ENCODE results near the gene ATP1A3.

ATP1A3 gene

GRCh38 chr19:41935760-41936415, 58.1 kb downstream of the ATP1A3 start:
- Histone ChIP-seq H3K9ac (ENCODE audit: insufficient read length, low read depth) (no peak overlapping the region), H3K9me3 (ENCODE audit: insufficient read depth, low read length) (no peaks in the 10 kb centered on the region), H3K4me3 (ENCODE audit: insufficient read length, low read depth) (no peak overlapping the region), H3K27me3 (ENCODE audit: insufficient read depth, insufficient read length) (peaks cover 60% of the 10 kb centered on the region), H3K4me1 (ENCODE audit: insufficient read depth, insufficient read length) (peaks cover 9% of the 10 kb centered on the region), H3K36me3 (ENCODE audit: insufficient read depth, insufficient read length, low read length) (no peaks in the 10 kb centered on the region)
- TF ChIP-seq SUZ12 (IDR thresholded peaks at IDR 0.05; ENCODE audit: extremely low read depth, insufficient read depth, insufficient read length) (no peak), YY1 (IDR thresholded peaks at IDR 0.05; ENCODE audit: insufficient read depth, insufficient read length) (no peak), ZNF274 (IDR thresholded peaks at IDR 0.05; ENCODE audit: low read depth, low read length) (no peak)
- DNase-seq (ENCODE audit: low read depth, low spot score): no peak

- no peaks in the 10 kb centered on the region for H3K36me3 ChIP-seq (ENCODE audit: insufficient read depth, insufficient read length, low read length)
- no peak overlapping the region for H3K4me3 ChIP-seq (ENCODE audit: insufficient read length, low read depth)
- no peak overlapping the region for H3K9ac ChIP-seq (ENCODE audit: insufficient read length, low read depth)
- no peaks in the 10 kb centered on the region for H3K9me3 ChIP-seq (ENCODE audit: insufficient read depth, low read length)
- peaks cover 9% of the 10 kb centered on the region for H3K4me1 ChIP-seq (ENCODE audit: insufficient read depth, insufficient read length)
- H3K27me3 ChIP-seq (ENCODE audit: insufficient read depth, insufficient read length): peaks cover 64% of the 10 kb centered on the region
- peak; percentile 46 for DNase-seq (ENCODE audit: low read depth, low spot score)
- TF ChIP-seq ZNF274 (IDR thresholded peaks at IDR 0.05; ENCODE audit: low read depth, low read length): no peak
- TF ChIP-seq SUZ12 (IDR thresholded peaks at IDR 0.05; ENCODE audit: extremely low read depth, insufficient read depth, insufficient read length): no peak
- TF ChIP-seq YY1 (IDR thresholded peaks at IDR 0.05; ENCODE audit: insufficient read depth, insufficient read length): no peak
Observed at GRCh38 chr19:41934849-41935374, 59.1 kb downstream of the ATP1A3 start.

DNA sequence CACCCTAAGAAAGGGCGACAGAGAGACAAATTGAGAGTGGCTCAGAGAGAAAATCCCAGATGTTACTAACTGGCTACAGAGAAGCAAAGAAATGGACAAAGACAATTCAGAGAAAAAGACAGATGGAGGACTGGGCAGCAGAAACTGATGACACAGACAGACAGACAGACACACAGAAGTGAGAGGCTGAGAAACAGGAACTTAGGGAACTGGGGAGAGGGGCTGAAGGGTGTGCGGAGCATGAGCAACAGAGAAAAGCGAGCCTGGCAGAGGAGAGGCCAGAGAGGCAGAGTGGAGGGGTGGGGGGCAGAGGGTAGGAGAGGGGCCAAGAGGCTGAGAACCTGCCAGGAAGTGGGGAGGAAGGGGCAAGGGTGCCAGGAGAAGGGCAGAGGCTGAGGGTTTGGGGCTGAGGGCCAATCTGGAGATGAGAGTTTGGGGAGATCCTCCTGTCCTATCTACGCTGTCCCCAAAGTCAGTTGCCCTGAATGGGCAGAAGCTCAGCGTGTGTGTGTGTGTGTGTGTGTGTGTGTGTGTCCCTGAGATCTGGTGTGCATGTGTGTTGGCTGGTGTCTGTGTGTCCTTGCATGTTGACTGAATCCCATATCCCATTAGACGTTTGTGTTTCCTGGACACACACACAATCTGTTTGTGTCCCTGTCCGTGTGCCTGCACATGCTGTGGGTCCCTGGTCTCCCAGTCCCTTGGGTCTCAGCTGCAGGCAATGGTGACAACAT, 60.2 kb downstream of the ATP1A3 start:
- no peak for TF ChIP-seq SUZ12 (IDR thresholded peaks at IDR 0.05; ENCODE audit: extremely low read depth, insufficient read depth, insufficient read length)
- no peak for TF ChIP-seq YY1 (IDR thresholded peaks at IDR 0.05; ENCODE audit: insufficient read depth, insufficient read length)
- no peak for TF ChIP-seq ZNF274 (IDR thresholded peaks at IDR 0.05; ENCODE audit: low read depth, low read length)
- peak overlapping the region; percentile 22 for H3K9ac ChIP-seq (ENCODE audit: insufficient read length, low read depth)

DNA sequence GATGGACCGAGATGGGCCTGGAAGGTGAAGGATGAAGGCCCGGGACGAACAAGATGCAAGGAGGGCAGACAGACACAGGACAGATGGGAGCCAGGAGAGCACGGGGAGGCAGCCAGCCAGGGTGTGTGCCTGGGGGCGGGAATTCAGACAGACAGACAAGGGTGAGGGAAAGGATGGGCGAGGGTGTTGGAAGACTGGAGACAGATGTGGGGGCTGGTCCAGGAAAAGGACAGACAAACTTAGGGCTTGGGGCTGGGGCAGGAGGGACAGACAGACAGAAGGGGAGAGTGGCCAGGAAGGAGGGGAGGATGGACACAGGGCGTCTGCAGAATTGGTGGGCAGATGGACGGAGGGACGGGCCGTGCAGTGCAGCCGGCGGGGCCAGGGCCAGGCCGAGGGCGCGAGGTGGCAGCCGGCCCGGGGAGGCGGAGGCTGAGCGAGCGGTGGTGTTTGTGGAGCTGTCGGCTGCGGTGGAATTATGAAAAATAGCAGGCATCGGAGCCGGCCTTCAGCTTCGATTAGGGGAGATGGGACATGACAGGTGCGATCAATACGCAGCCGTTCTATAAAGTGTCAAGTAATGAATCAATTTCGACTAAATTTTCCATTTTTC, 61.2 kb downstream of the ATP1A3 start:
- H3K9ac ChIP-seq (ENCODE audit: insufficient read length, low read depth): no peak overlapping the region
- H3K4me3 ChIP-seq (ENCODE audit: insufficient read length, low read depth): no peak overlapping the region
- H3K27me3 ChIP-seq (ENCODE audit: insufficient read depth, insufficient read length): peaks cover 83% of the 10 kb centered on the region
- DNase-seq (ENCODE audit: low read depth, low spot score): no peak
- TF ChIP-seq YY1 (IDR thresholded peaks at IDR 0.05; ENCODE audit: insufficient read depth, insufficient read length) (no peak), SUZ12 (IDR thresholded peaks at IDR 0.05; ENCODE audit: extremely low read depth, insufficient read depth, insufficient read length) (no peak), ZNF274 (IDR thresholded peaks at IDR 0.05; ENCODE audit: low read depth, low read length) (no peak)
- peaks cover 15% of the 10 kb centered on the region for H3K4me1 ChIP-seq (ENCODE audit: insufficient read depth, insufficient read length)
- H3K9me3 ChIP-seq (ENCODE audit: insufficient read depth, low read length): no peaks in the 10 kb centered on the region
- no peaks in the 10 kb centered on the region for H3K36me3 ChIP-seq (ENCODE audit: insufficient read depth, insufficient read length, low read length)

More for the DNA sequence above, 60.2 kb downstream of the ATP1A3 start:
- Histone ChIP-seq H3K4me1 (ENCODE audit: insufficient read depth, insufficient read length) (peaks cover 13% of the 10 kb centered on the region), H3K4me3 (ENCODE audit: insufficient read length, low read depth) (no peak overlapping the region), H3K9me3 (ENCODE audit: insufficient read depth, low read length) (no peaks in the 10 kb centered on the region), H3K36me3 (ENCODE audit: insufficient read depth, insufficient read length, low read length) (no peaks in the 10 kb centered on the region), H3K27me3 (ENCODE audit: insufficient read depth, insufficient read length) (peaks cover 75% of the 10 kb centered on the region)
- no peak for DNase-seq (ENCODE audit: low read depth, low spot score)

DNA sequence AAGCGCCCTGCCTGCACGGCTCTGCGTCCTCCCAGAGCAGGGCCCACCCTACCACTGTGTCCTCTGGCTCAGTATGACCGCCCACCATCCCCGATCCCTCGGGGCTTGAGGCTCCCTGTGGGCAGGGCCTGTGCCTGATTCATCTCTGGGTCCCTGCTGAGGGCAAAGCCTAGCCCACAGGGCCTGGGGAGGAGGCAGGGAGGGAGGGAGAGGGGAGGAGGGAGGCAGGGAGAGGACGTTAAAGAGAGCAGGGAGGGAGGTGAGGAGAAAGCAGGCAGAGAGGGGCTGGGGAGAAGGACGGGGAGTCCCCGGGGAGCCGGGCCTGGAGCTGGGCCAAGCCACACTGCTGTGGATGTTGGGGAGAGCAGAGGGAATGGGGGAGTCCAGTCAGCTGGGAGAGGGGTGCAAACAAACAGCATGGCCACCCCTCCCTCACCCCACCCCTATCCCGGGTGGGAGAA, 61.7 kb downstream of the ATP1A3 start:
- Histone ChIP-seq H3K9ac (ENCODE audit: insufficient read length, low read depth) (no peak overlapping the region), H3K36me3 (ENCODE audit: insufficient read depth, insufficient read length, low read length) (no peaks in the 10 kb centered on the region), H3K4me3 (ENCODE audit: insufficient read length, low read depth) (no peak overlapping the region), H3K27me3 (ENCODE audit: insufficient read depth, insufficient read length) (peaks cover 88% of the 10 kb centered on the region), H3K4me1 (ENCODE audit: insufficient read depth, insufficient read length) (peaks cover 15% of the 10 kb centered on the region), H3K9me3 (ENCODE audit: insufficient read depth, low read length) (no peaks in the 10 kb centered on the region)
- TF ChIP-seq ZNF274 (IDR thresholded peaks at IDR 0.05; ENCODE audit: low read depth, low read length) (no peak), SUZ12 (IDR thresholded peaks at IDR 0.05; ENCODE audit: extremely low read depth, insufficient read depth, insufficient read length) (no peak), YY1 (IDR thresholded peaks at IDR 0.05; ENCODE audit: insufficient read depth, insufficient read length) (no peak)
- DNase-seq (ENCODE audit: low read depth, low spot score): no peak

DNA sequence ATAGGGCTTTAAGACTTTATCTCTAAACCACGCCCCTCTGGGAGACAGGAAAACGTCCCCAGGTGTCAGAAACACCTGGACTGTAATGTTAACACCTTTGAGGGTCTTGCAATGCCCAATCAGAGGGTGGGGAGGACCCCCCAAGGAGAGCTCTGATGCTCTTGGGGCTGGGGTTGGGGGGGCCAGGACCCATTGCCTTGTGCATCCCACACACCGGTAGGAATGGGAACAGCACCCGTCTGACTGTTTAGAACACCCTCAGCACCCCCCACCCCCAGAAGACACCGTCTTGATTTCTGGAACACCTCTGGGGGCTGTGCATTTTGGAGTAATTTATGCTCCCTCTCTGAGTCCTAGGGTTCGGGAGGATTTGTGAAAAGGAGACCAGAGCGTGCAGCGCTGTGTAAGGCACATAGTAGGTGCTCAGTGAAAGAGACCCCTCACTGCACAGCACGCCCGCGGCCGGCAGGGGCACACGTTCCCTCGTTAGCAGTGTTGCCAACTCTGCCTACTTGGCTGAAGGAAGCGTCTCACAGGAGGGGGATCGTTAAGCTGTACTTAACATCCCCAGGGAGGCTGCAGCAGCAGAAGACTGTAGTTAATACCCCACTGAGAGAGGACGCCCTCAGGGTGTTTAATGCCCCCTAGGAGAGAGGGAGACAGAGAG, 63.0 kb downstream of the ATP1A3 start:
- DNase-seq (ENCODE audit: low read depth, low spot score): peak; percentile 46

More for the DNA sequence above, 63.0 kb downstream of the ATP1A3 start:
- H3K36me3 ChIP-seq (ENCODE audit: insufficient read depth, insufficient read length, low read length): no peaks in the 10 kb centered on the region
- TF ChIP-seq ZNF274 (IDR thresholded peaks at IDR 0.05; ENCODE audit: low read depth, low read length) (no peak), SUZ12 (IDR thresholded peaks at IDR 0.05; ENCODE audit: extremely low read depth, insufficient read depth, insufficient read length) (no peak), YY1 (IDR thresholded peaks at IDR 0.05; ENCODE audit: insufficient read depth, insufficient read length) (no peak)
- peaks cover 15% of the 10 kb centered on the region for H3K4me1 ChIP-seq (ENCODE audit: insufficient read depth, insufficient read length)
- no peak overlapping the region for H3K4me3 ChIP-seq (ENCODE audit: insufficient read length, low read depth)
- peaks cover 92% of the 10 kb centered on the region for H3K27me3 ChIP-seq (ENCODE audit: insufficient read depth, insufficient read length)
- H3K9ac ChIP-seq (ENCODE audit: insufficient read length, low read depth): no peak overlapping the region
- H3K9me3 ChIP-seq (ENCODE audit: insufficient read depth, low read length): no peaks in the 10 kb centered on the region
